Cardiac fibroblast (primary cell): ENCODE results near the gene G3BP1.
"Not testable (repeated sequence)": the region's sequence is repeated elsewhere in the genome, so short reads cannot be mapped to it uniquely, and the experiment has no call there.

Source experiments
- DNase-seq, 2 donors: peaks; one replicate each; pipeline versions ENCODE4 v3.0.0 to v3.0.0-alpha.2; 2010; ENCODE audit warnings: low read depth in 2 of 2
- H3K4me3 ChIP-seq, 2 donors: replicated peaks in 1 of 2; 1 replicate in 1 of 2; 2 replicates in 1 of 2; pipeline ENCODE4 v1.5.1; 2011; ENCODE audit warnings: low read depth in 2 of 2, low read length in 2 of 2, mild to moderate bottlenecking in 2 of 2, moderate library complexity in 1 of 2
- TF ChIP-seq, protein P1 (sequence below): IDR thresholded peaks from one replicate; pipeline ENCODE4 v1.5.1; 2011; ENCODE audit warnings: low read depth, mild to moderate bottlenecking, low read length, inconsistent platforms

Gene G3BP1

GRCh38 chr5:151775025-151775606 lies 3.4 kb downstream of the G3BP1 start:
- no peak for DNase-seq
- no peak overlapping the region for H3K4me3 ChIP-seq
- TF ChIP-seq, protein P1, sequence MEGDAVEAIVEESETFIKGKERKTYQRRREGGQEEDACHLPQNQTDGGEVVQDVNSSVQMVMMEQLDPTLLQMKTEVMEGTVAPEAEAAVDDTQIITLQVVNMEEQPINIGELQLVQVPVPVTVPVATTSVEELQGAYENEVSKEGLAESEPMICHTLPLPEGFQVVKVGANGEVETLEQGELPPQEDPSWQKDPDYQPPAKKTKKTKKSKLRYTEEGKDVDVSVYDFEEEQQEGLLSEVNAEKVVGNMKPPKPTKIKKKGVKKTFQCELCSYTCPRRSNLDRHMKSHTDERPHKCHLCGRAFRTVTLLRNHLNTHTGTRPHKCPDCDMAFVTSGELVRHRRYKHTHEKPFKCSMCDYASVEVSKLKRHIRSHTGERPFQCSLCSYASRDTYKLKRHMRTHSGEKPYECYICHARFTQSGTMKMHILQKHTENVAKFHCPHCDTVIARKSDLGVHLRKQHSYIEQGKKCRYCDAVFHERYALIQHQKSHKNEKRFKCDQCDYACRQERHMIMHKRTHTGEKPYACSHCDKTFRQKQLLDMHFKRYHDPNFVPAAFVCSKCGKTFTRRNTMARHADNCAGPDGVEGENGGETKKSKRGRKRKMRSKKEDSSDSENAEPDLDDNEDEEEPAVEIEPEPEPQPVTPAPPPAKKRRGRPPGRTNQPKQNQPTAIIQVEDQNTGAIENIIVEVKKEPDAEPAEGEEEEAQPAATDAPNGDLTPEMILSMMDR: no peak

DNA sequence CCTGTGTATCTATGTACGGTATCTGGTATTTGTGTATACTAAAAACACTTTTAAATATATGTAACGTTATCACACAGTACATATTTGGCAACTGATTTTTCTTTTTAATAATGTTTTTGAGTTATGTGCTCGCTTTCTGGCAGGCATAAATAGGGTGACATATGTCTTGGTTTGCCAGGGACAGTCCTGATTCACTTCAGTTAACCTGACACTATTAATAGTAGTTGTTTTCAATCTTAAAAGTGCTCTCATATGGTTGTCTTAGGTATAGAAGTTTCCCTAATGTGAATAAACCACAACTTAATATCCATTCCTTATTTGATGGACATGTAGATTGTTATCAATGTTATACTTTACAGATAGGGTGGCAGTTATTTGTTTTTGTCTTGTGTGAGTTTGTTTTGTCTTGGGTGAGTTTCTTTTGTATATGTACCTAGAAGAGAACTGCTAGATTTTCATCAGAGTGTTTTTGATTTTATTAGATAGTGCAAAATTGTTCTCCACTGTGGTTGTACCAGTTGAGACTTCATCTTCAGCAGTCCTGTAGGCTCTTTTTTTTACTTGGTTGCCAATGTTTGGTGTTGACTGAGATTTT lies 7.9 kb downstream of the G3BP1 start:
- DNase-seq: no peak
- TF ChIP-seq, protein P1: no peak
- no peak overlapping the region for H3K4me3 ChIP-seq

- DNase-seq: no peak
- H3K4me3 ChIP-seq: no peak overlapping the region
- TF ChIP-seq, protein P1: no peak
These were observed 8.6 kb downstream of the G3BP1 start for GRCh38 chr5:151780348-151780747.

GRCh38 chr5:151781201-151781600 lies 9.4 kb downstream of the G3BP1 start:
- no peak overlapping the region for H3K4me3 ChIP-seq
- TF ChIP-seq, protein P1: no peak

DNA sequence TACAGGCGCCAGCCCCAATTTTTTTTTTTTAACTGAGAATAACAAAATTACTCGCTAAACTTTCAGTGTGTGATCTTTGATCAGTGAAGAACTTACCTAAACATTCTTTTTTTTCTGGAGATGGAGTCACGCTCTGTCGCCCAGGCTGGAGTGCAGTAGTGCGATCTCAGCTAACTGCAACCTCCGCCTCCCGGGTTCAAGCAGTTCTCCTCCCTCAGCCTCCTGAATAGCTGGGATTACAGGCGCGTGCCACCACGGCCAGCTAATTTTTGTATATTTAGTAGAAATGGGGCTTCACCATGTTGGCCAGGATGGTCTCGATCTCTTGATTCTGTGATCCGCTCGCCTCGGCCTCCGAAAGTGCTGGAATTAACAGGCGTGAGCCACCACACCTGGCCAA lies 11.9 kb downstream of the G3BP1 start:
- DNase-seq, H3K4me3 ChIP-seq: not testable (repeated sequence)

More at GRCh38 chr5:151781201-151781600, 9.4 kb downstream of the G3BP1 start:
- DNase-seq: no peak

- DNase-seq: no peak
- no peak overlapping the region for H3K4me3 ChIP-seq
- TF ChIP-seq, protein P1: no peak
These were observed 12.4 kb downstream of the G3BP1 start for GRCh38 chr5:151784141-151784540.

- TF ChIP-seq, protein P1: no peak
- no peak for DNase-seq
- H3K4me3 ChIP-seq: no peak overlapping the region
These were observed 14.7 kb downstream of the G3BP1 start for GRCh38 chr5:151786468-151786867.
